NK-92 (cell line): ENCODE results near the gene SLC52A3.
"Not testable (repeated sequence)": the region's sequence is repeated elsewhere in the genome, so short reads cannot be mapped to it uniquely, and the experiment has no call there.

Source experiments
- DNase-seq: peaks from one replicate; lab custom pipeline; 2025; ENCODE audit not compliant: unreplicated experiment; lab: John Stamatoyannopoulos, UW

SLC52A3 gene

DNA sequence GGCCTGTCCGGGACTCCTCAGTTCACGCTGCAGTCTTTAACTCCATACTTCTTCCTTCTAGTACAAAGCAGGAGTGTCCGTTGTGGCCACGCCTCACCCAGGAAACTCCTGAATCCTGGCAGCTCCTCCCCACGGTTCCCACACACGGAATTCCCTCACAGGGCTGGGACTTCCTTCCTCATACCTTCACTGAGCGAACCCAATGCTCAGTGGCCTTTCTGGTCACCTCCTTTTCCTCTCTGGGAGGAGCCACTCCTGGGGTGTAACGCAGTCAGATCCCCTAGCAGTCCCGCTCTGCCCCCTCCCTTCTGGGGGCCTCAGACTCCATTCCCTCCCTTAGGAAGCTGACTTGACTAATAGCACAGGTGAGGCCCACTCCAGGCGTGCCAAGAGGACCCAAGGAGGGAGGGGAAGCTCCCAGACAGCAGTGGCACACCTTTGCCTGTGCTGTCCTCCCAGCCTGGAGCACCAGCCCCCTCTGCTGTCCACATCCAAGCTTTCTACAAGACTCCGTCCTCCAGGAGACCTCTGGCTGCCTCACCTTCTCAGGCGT lies at the start of gene SLC52A3:
Gene SLC52A3, minus strand, starts transcription at position 75 of the 553 bp plus-strand sequence. CDS start 2,726 bp downstream, outside the sequence.
- DNase-seq: no peak

- no peak for DNase-seq
Observed at GRCh38 chr20:815914-816606, 47.8 kb upstream of the SLC52A3 start.

DNA sequence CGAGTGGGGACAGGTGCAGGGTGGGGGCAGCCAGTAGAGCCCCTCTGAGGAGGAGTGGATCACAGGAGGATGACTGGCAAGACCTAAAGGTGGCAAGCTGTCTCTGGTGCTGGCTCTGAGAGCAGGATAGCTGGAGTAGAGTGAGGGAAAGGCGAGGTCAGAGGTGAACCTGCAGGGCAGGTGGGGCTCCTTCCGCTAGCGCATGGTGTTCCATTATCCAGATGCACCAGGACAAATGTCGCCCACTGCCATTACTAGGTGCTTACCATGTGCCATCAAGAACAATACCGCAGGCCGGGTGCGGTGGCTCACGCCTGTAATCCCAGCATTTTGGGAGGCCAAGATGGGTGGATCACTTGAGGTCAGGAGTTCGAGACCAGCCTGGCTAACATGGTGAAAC lies 46.9 kb upstream of the SLC52A3 start:
- DNase-seq: no peak

- no peak for DNase-seq
Observed at GRCh38 chr20:813390-813789, 45.1 kb upstream of the SLC52A3 start.

GRCh38 chr20:812435-812814 lies 44.1 kb upstream of the SLC52A3 start:
- not testable (repeated sequence) for DNase-seq

GRCh38 chr20:811776-812434 lies 43.6 kb upstream of the SLC52A3 start:
- not testable (repeated sequence) for DNase-seq

GRCh38 chr20:805713-806112 lies 37.4 kb upstream of the SLC52A3 start:
- no peak for DNase-seq

- no peak for DNase-seq
Observed at GRCh38 chr20:801678-802077, 33.4 kb upstream of the SLC52A3 start.

GRCh38 chr20:800026-800425 lies 31.7 kb upstream of the SLC52A3 start:
- DNase-seq: not testable (repeated sequence)

- DNase-seq: not testable (repeated sequence)
Observed at GRCh38 chr20:798746-799145, 30.4 kb upstream of the SLC52A3 start.

- no peak for DNase-seq
Observed at GRCh38 chr20:796921-797320, 28.6 kb upstream of the SLC52A3 start.

DNA sequence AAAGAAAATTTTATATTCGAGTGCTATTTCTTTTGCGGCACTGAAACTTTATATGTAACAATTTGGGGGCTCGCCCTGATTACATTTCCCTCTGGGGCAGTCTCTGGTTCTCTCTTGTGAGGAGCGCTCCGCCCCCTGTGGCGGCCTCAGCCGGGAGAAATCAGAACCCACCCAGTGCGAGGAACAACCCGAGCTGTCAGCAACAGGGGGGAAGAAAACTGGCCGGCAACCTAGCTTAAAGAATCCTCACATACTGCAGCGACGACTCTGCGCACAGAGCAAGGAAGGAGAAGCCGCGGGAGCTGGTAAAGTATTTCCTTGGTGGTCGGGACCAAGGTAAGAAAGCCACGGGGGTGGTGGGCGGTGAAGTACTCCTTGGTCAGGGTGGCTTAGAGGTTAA lies 23.9 kb upstream of the SLC52A3 start:
- DNase-seq: no peak

DNA sequence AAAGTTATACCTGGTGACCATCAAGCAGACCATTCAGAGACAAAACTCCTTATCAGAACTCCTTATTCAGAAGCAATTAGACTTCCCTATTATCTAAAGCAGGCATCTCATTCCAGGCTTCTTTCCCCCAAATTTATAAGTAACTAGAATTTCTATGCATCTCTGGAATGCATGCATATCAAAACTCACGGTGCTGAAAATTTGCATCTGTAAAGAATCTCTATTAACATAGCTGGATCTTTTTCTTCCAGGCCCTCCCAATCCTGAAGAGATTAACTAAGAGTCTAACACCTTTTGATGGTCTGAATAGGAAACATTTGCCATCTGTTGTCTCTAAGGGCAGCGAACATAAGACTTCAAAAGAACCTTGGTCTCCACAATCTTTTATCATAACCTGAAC lies 22.8 kb upstream of the SLC52A3 start:
- DNase-seq: no peak

DNA sequence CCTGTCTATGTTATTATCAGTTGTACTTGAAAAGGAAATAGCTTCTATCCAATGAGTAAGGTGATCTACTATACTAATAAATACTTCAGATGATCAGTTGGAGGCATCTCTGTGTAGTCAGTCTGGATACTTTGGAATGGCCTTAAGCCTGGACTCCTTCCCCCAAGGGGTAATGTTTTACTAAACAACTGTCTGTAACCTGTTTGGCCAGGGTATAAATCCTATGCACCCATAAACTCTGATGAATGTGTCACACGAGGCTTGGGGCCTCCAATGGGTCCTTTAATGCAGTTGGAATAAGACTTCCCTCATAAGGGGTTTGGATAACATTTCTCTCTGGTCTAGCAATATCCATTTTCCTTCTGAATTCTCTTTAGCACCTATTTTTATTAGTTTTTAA lies 19.5 kb upstream of the SLC52A3 start:
- no peak for DNase-seq

- DNase-seq: no peak
Observed at GRCh38 chr20:779771-780170, 11.5 kb upstream of the SLC52A3 start.

DNA sequence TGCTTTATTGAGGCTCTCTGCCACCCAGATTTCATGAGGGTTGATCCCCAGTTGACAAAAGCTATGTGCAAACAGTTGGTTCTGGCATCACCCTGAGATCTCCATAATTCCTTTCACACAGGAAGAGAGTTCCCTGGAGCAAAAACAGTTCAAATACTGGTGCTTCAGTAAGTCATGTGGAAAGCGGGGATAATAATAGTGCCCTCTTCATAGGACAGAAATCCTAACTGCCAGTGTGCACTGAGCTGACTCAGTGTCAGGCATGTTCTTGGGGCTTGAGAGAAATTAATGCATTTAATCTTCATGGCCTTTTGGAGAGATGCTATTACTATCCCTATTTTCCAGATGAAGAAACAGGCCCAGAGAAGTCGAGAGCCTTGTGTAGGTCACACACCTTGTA lies 7.9 kb upstream of the SLC52A3 start:
- DNase-seq: no peak

DNA sequence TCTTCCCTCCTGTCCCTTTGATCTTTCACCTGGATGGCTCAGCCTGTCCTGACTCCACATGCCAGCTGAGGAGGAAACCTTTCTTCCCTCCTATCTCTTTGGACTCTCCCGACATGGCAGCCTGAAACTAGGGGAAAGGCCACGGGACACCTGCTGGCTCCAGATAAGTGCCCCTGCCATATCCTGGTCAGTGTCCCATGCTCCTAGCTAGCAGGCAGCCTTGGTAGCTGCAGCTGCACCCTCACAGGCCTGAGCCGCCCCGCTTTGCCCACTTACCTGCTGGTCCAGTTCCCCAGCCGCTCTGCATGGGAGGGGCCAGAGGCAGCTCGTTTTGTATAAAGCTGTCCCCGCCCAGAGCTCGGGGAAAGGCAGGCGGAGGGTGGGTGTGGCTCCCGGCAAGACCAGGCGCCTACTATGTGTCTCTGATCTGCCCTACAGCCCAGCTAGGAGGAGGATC lies 7.4 kb upstream of the SLC52A3 start:
- DNase-seq: no peak

GRCh38 chr20:774660-775057 lies 6.4 kb upstream of the SLC52A3 start:
- DNase-seq: no peak

- DNase-seq: no peak
Observed at GRCh38 chr20:774016-774659, 5.8 kb upstream of the SLC52A3 start.

GRCh38 chr20:772806-773205 lies 4.5 kb upstream of the SLC52A3 start:
- DNase-seq: no peak

DNA sequence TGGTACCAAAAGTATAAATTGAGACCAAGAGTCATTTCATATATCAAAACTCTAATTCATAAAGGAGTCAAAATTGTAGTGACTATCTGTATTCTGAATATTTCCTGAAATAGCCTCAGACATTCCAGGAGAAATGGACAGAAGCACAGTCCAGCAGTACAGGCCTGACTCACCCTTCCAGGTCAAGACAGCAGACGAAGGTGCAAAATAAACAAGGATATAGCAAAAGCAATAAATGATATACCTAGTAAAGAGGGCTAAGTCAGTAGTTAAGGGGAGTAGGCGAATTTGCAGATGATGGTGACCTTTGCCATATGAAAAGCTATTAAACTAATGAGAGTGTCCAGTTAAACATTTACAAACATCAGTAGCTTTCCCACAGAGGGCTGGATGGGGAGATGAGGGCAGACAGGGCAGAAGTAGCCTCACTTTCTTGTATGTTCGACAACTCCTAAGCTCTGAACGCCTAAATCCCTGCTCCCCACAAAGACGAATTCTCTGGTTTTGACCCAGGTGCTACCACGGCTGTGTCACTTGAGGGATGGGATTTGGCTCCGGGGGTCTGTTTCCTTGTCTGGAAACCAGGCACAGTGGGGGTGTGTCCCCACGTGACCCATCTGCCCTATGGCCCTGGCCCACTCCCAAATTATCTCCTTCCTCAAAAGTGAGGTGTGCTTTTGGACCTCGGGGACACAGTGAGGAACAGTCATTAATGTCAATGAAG lies 3.6 kb upstream of the SLC52A3 start:
- DNase-seq: no peak
